GM10266 (cell line): ENCODE data around the gene EN2.

ENCODE experiments used
- DNase-seq: peaks from one replicate; pipeline ENCODE4 v3.0.0; 2012; ENCODE audit errors: extremely low spot score
- TF ChIP-seq, protein P1 (sequence below): IDR thresholded peaks from 2 replicates; pipeline ENCODE4 v1.5.1; 2012; ENCODE audit warnings: mild to moderate bottlenecking, low read depth; ENCODE audit not compliant: control insufficient read depth, insufficient read depth; ENCODE audit errors: missing control alignments

The EN2 gene

DNA sequence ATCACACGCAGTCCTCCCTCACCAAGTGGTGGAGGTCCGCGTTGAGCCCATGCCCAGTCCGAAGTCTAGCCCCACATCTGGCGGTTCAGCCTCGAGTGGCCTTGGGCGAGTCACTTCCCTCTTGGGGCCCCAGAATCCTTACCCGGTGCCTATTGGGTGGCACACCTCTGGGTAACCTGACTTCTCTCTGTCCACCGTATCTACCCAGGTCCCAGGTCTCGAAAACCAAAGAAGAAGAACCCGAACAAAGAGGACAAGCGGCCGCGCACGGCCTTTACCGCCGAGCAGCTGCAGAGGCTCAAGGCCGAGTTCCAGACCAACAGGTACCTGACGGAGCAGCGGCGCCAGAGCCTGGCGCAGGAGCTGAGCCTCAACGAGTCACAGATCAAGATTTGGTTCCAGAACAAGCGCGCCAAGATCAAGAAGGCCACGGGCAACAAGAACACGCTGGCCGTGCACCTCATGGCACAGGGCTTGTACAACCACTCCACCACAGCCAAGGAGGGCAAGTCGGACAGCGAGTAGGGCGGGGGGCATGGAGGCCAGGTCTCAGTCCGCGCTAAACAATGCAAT lies 4.3 kb downstream of the EN2 start:
- TF ChIP-seq, protein P1, sequence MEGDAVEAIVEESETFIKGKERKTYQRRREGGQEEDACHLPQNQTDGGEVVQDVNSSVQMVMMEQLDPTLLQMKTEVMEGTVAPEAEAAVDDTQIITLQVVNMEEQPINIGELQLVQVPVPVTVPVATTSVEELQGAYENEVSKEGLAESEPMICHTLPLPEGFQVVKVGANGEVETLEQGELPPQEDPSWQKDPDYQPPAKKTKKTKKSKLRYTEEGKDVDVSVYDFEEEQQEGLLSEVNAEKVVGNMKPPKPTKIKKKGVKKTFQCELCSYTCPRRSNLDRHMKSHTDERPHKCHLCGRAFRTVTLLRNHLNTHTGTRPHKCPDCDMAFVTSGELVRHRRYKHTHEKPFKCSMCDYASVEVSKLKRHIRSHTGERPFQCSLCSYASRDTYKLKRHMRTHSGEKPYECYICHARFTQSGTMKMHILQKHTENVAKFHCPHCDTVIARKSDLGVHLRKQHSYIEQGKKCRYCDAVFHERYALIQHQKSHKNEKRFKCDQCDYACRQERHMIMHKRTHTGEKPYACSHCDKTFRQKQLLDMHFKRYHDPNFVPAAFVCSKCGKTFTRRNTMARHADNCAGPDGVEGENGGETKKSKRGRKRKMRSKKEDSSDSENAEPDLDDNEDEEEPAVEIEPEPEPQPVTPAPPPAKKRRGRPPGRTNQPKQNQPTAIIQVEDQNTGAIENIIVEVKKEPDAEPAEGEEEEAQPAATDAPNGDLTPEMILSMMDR: no peak
- no peak for DNase-seq

DNA sequence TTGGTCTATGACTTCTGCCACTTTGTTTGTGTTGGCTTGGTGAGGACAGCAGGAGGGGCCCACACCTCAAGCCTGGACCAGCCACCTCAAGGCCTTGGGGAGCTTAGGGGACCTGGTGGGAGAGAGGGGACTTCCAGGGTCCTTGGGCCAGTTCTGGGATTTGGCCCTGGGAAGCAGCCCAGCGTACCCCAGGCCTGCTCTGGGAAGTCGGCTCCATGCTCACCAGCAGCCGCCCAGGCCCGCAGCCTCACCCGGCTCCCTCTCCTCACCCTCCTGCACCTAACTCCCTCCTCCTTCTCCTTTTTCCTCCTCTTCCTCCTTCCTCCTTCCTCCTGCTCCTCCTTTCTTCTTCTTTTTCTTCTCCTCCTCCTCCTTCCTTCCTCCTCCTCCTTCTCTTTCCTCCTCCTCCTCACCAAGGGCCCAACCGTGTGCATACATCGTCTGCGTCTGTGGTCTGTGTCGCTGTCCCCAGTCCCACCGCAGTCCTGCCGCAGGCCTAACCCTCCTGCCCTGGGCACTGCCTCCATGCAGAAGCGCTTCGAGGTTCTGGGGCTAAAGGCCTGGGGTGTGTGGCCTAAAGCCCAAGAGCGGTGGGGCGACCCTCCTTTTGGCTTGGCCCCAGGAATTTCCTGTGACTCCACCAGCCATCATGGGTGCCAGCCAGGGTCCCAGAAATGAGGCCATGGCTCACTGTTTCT lies 5.3 kb downstream of the EN2 start:
- peak; percentile 26 for DNase-seq
- TF ChIP-seq, protein P1: no peak

DNA sequence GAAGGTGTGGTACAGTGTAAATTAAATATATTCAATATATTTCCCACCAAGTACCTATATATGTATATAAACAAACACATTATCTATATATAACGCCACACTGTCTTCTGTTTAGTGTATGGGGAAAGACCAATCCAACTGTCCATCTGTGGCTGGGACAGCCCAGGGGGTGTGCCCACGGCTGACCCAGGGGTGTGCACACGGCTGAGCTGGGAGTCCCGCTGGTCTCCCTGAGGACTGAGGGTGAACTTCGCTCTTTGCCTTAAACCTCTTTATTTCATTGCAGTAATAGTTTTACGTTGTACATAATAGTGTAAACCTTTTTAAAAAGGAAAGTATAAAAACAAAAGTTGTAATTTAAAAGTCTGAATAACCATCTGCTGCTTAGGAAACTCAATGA lies 6.3 kb downstream of the EN2 start:
- TF ChIP-seq, protein P1: no peak
- no peak for DNase-seq

DNA sequence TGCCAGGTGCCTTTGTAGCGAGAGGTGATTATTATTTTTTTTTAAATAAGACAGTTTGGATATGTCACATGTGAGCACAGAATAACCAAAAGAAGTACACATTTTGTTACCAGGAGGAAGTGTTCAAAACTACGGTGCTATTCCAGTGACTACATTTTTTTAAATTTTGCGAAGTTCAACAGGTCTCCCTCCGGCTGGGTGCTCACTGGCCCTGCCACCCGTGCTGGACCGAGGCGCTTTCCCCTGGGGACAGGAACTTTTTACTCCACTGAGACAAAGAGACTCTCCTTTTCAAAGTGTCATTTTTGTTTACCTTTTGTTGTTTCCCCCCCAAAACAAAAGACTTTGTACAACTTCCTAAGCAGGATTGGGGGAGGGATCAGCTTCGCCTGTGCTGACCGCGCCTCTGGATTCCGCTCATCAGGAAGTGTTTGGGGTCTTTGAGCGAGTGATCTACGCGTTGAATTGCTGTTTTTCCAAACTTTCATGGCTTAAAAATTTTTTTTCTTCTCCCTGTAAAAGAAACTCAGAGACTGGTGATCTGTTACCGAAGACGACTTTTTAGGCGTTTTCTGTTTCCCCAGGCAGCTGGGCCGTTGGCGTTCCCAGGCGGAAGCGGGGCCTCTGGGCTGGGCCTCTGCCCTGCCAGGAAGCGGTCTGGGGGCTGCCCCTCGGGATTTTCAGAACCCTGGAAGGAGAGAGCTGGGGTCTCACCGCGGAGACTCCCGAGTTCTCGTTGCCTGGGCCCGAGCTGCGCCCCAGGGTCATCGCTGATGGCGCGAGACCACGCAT lies 7.2 kb downstream of the EN2 start:
- DNase-seq: no peak
- TF ChIP-seq, protein P1: no peak

DNA sequence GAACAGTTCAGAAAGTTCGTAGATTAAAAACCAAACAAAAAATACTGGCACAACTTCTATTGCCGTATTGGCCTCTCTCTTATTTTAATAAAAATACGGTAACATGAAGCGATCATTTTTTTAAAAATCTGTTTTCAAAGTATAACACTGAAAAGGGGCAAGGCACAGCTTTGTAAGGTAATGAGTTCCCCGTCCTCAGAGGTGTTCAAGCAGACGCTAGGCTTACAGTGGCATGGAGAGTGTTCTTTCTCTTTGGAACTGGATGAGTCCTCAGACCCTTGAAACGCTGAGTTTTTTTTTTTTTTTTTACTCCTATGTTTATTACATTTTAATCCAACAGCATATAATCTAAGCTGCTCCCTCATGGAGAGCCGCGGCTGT lies 7.8 kb downstream of the EN2 start:
- DNase-seq: no peak
- TF ChIP-seq, protein P1: no peak

DNA sequence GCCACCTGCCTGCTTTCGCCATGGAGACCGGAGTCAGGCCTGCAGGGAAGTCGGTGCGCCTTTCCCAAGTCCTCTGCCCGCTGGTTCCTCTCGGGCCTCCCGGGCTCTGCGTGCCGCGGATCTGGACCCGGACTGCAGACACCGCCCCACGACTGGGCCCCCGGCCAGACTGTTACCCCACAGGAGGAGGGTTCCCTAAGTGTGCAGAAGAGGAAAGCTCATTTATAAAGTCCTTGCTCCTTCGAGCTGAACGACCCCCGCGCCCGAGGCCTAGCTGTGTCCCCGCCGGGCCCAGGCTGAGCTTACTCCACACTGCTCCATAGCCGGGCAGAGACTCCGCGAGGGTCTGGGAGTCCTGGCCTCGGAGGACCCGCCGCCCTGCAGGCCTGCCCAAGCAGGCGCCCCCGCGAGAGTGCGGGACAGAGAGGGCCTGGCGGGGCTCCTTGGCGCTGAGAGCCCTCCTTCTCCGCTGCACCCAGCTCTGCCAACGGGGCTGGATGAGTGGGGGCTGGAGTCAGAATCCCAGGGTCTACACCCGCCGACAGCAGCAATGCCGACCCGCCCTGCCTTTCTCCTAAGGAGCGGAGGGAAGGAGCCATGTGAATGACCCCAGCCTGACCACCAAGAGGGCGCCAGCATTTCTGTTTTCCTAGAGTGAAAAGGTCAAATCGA lies 8.3 kb downstream of the EN2 start:
- no peak for DNase-seq
- TF ChIP-seq, protein P1: no peak
